GM12878 (cell line): ENCODE measurements around the gene CD300H. TPM values are rescaled to one million over a fixed set of nuclear protein-coding genes. Genes with fewer than 3 reads are reported as not detected.

ENCODE experiments used
- ATAC-seq: fragments of 200-7000 bp; cut with Tn5 transposase; 3 replicates; pipeline ENCODE4 v1.9.1; 2020; ENCODE audit warnings: mild to moderate bottlenecking, moderate library complexity
- BruUV-seq: library from RNA; stranded (reverse); fragments of 400-500 nt; replicated peaks from 2 replicates; lab custom pipeline; 2021; lab: Mats Ljungman, UMichigan
- CTCF ChIA-PET: fragments of 300-600 bp; sonication (Branson Sonifier 250); formaldehyde crosslinking; extraction: SDS; loops from one replicate; lab custom pipeline; 2021; ENCODE audit warnings: inconsistent platforms; lab: Yijun Ruan, JAX
- POLR2A ChIA-PET: fragments of 350-600 bp; formaldehyde crosslinking; extraction: SDS; loops from one replicate; lab custom pipeline; 2021; ENCODE audit warnings: inconsistent platforms; lab: Charles Lee
- RAD21 ChIA-PET: fragments of 300-600 bp; sonication (Branson Sonifier 250); formaldehyde crosslinking; loops from one replicate; lab custom pipeline; 2023; ENCODE audit warnings: antibody characterized with exemption; ENCODE audit not compliant: unreplicated experiment; lab: Charles Lee
- SMC1A ChIA-PET: fragments of 300-600 bp; sonication (Branson Sonifier 250); formaldehyde crosslinking; loops from one replicate; lab custom pipeline; 2023; ENCODE audit not compliant: unreplicated experiment, uncharacterized antibody; lab: Charles Lee
- DNase-seq: peaks from one replicate; pipeline ENCODE4 v3.0.0-alpha.2; 2011; ENCODE audit warnings: low read depth, low spot score
- FAIRE-seq: peaks from 3 replicates; lab custom pipeline; 2011; peaks lifted over from hg19 to GRCh38; lab: Jason Lieb, UNC
- H2AFZ ChIP-seq: 2 replicates; pipeline ENCODE4 v1.6.0; 2011; ENCODE audit warnings: low read depth, low read length, control low read depth; ENCODE audit not compliant: control insufficient read depth
- H3K27ac ChIP-seq: 2 replicates; pipeline ENCODE4 v1.5.1; 2011; ENCODE audit warnings: control low read depth; ENCODE audit not compliant: control insufficient read depth, insufficient read depth
- H3K27me3 ChIP-seq, 2 experiments: replicated peaks in 1 of 2; 2 replicates each; pipeline versions ENCODE4 v1.6.0 to v1.6.1; 2011; ENCODE audit warnings: low read length in 1 of 2; ENCODE audit not compliant: control insufficient read depth in 2 of 2, insufficient read depth in 2 of 2
- H3K36me3 ChIP-seq, 2 experiments: 2 replicates each; pipeline ENCODE4 v1.5.1; 2011; ENCODE audit warnings: low read length in 1 of 2; ENCODE audit not compliant: control insufficient read depth in 2 of 2, insufficient read depth in 2 of 2
- H3K4me1 ChIP-seq: 2 replicates; pipeline ENCODE4 v1.6.1; 2011; ENCODE audit warnings: mild to moderate bottlenecking, low read length, moderate library complexity, mixed read lengths; ENCODE audit not compliant: control insufficient read depth, insufficient read depth
- H3K4me2 ChIP-seq: 2 replicates; pipeline ENCODE4 v1.6.0; 2011; ENCODE audit warnings: control low read depth; ENCODE audit not compliant: control insufficient read depth, insufficient read depth
- H3K4me3 ChIP-seq: fragments of 200-600 bp; sonication (generic); 2 replicates; pipeline ENCODE4 v1.5.1; 2016
- H3K79me2 ChIP-seq: 2 replicates; pipeline ENCODE4 v1.6.0; 2011; ENCODE audit warnings: low read length; ENCODE audit not compliant: control insufficient read depth, insufficient read depth
- H3K9ac ChIP-seq: 2 replicates; pipeline ENCODE4 v1.8.0; 2011; ENCODE audit warnings: low read length, control low read depth, mixed read lengths; ENCODE audit not compliant: control insufficient read depth, insufficient read depth
- H3K9me3 ChIP-seq: replicated peaks from 3 replicates; pipeline ENCODE4 v1.5.1; 2011; ENCODE audit warnings: mild to moderate bottlenecking, low read length; ENCODE audit not compliant: control insufficient read depth, insufficient read depth
- H4K20me1 ChIP-seq: 2 replicates; pipeline ENCODE4 v1.6.0; 2011; ENCODE audit not compliant: control insufficient read depth, insufficient read depth
- ATF7 ChIP-seq: fragments of 450-650 bp; IDR thresholded peaks from 2 replicates; pipeline ENCODE4 v1.6.1; 2016; ENCODE audit warnings: low read depth, mild to moderate bottlenecking
- BCL11A ChIP-seq: IDR thresholded peaks from 2 replicates; pipeline ENCODE4 v1.6.1; 2011; ENCODE audit warnings: low read depth, low read length
- EP300 ChIP-seq, 2 experiments: fragments of 150-350 bp in 1 of 2; IDR thresholded peaks; 2 replicates each; pipeline ENCODE4 v1.6.1; 2011 to 2012; ENCODE audit warnings: low read depth in 2 of 2, low read length in 2 of 2, borderline replicate concordance in 1 of 2, improper control_type of control experiment in 1 of 2, inconsistent platforms in 1 of 2; ENCODE audit not compliant: control insufficient read depth in 1 of 2
- IRF4 ChIP-seq: IDR thresholded peaks from 2 replicates; pipeline ENCODE4 v1.6.1; 2011; ENCODE audit warnings: low read depth, low read length
- KDM1A ChIP-seq: fragments of 200-600 bp; sonication (generic); IDR thresholded peaks from 2 replicates; pipeline ENCODE4 v1.6.1; 2016; ENCODE audit warnings: borderline replicate concordance
- MTA2 ChIP-seq: fragments of 450-650 bp; IDR thresholded peaks from 2 replicates; pipeline ENCODE4 v1.6.1; 2016; ENCODE audit warnings: low read depth, mild to moderate bottlenecking, moderate library complexity
- NBN ChIP-seq: fragments of 450-650 bp; IDR thresholded peaks from 2 replicates; pipeline ENCODE4 v1.6.1; 2016
- NFIC ChIP-seq: IDR thresholded peaks from 2 replicates; pipeline ENCODE4 v1.6.1; 2012; ENCODE audit warnings: low read depth, mild to moderate bottlenecking, inconsistent platforms, low read length, moderate library complexity
- NFYB ChIP-seq: IDR thresholded peaks from 2 replicates; pipeline ENCODE4 v1.6.1; 2011; ENCODE audit warnings: low read depth, mild to moderate bottlenecking, low read length, improper control_type of control experiment, moderate library complexity; ENCODE audit not compliant: insufficient read depth
- PAX5 ChIP-seq: IDR thresholded peaks from 2 replicates; pipeline ENCODE4 v1.6.1; 2011; ENCODE audit warnings: low read depth, low read length, borderline replicate concordance
- RELA ChIP-seq: fragments of 450-650 bp; IDR thresholded peaks from 2 replicates; pipeline ENCODE4 v1.8.0; 2014; ENCODE audit warnings: borderline replicate concordance; ENCODE audit not compliant: partially characterized antibody
- SPI1 ChIP-seq: IDR thresholded peaks from 2 replicates; pipeline ENCODE4 v1.6.1; 2011; ENCODE audit warnings: low read depth, mild to moderate bottlenecking, low read length, moderate library complexity, borderline replicate concordance; ENCODE audit not compliant: insufficient read depth
- SRF ChIP-seq, 2 experiments: IDR thresholded peaks; 2 replicates each; pipeline ENCODE4 v1.6.1; 2011; ENCODE audit warnings: low read depth in 2 of 2, low read length in 2 of 2, mild to moderate bottlenecking in 1 of 2, moderate library complexity in 1 of 2
- ZNF207 ChIP-seq: fragments of 450-650 bp; IDR thresholded peaks from 2 replicates; pipeline ENCODE4 v1.6.1; 2014; ENCODE audit warnings: antibody characterized with exemption, mild to moderate bottlenecking, borderline replicate concordance
- WGBS: methylation state at CpG from one replicate; pipeline ENCODE4 v1.1.6; 2016; ENCODE audit warnings: low lambda C conversion rate; ENCODE audit not compliant: insufficient replicate concordance, insufficient coverage; ENCODE audit errors: missing lambda C conversion rate; 5-methylcytosine and 5-hydroxymethylcytosine counted together
- in situ Hi-C: fragments of 300-500 bp; cut with MboI; formaldehyde crosslinking; loops from 9 replicates; pipeline ENCODE4 v1.14.3; 2018; ENCODE audit warnings: mixed read lengths
- intact Hi-C: fragments of 100-400 bp; cut with micrococcal nuclease; formaldehyde crosslinking; loops from one replicate; pipeline ENCODE4 v1.14.2; 2022; ENCODE audit not compliant: unreplicated experiment
- polyA plus RNA-seq, 11 experiments: library from polyadenylated mRNA; depleted of rRNA in 4 of 11; unstranded in 6 of 11; stranded (reverse) in 5 of 11; fragments of >200 nt; fragmentation: Nextera tagmentation in 4 of 11; fragmentation: Illumina TruSeq in 1 of 11; extraction: Ambion mirVana in 4 of 11; extraction: Trizol in 1 of 11; gene quantifications; 1 replicate in 1 of 11; 2 replicates in 10 of 11; pipeline versions ENCODE4 v1.2.1 to v1.2.3, GENCODE V29; 2011 to 2016; ENCODE audit warnings: inconsistent platforms in 2 of 11, missing spikeins in 2 of 11, low read depth in 1 of 11
- total RNA-seq, 4 experiments: library from RNA; depleted of rRNA in 3 of 4; stranded (reverse); fragments of >200 nt in 3 of 4; fragmentation: Illumina TruSeq in 1 of 4; extraction: Trizol in 1 of 4; gene quantifications; 2 replicates each; pipeline versions ENCODE4 v1.2.1 to v1.2.3, GENCODE V29; 2013 to 2021
- TF ChIP-seq, protein P1 (sequence below): fragments of 450-650 bp; IDR thresholded peaks from 2 replicates; pipeline ENCODE4 v1.6.1; 2018; ENCODE audit warnings: mild to moderate bottlenecking, low read depth, moderate library complexity; ENCODE audit not compliant: partially characterized antibody
- TF ChIP-seq, protein P2 (sequence below): fragments of 450-650 bp; IDR thresholded peaks from 2 replicates; pipeline ENCODE4 v1.6.1; 2016; ENCODE audit warnings: mild to moderate bottlenecking
- TF ChIP-seq, protein P3 (sequence below): IDR thresholded peaks from 2 replicates; pipeline ENCODE4 v1.6.1; 2012; ENCODE audit warnings: low read depth, low read length, improper control_type of control experiment

CD300H gene
- total and polyA plus RNA-seq, 10 of the 15 experiments (the other 5 are each of a cell fraction or from before 2014, with no cell fraction given), result not detected

DNA sequence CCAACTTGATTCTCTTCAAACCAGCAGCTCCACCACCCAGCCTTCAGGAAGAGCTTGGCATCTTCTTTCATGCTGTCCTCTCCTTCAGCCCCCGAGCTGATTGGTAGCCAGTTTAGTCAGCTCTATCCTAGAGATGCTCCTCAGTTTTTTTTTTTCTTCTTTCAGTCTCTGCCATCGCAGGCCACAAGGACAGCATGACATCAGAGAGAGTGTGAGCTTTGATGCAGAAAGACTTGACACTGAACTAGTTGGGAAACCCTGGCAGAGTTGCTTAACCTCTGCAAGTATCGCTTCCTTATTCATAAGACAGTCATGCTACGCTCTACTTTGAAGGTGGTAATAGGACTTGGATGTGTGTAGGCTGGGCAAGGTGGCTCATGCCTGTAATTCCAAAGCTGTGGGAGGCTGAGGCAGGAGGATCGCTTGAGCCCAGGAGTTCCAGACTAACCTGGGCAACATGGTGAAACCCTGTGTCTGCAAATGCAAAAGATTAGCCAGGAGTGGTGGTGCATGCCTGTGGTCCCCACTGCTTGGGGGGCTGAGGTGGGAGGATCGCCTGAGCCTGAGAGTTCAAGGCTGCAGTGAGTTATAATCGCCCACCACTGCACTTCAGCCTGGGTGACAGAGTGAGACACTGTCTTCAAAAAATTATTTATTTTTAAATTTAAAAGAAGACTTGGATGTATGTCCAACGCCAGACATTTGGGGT lies 38.7 kb downstream of the CD300H start:
- ChIA-PET SMC1A (interaction anchor here (0.7 to 7.5 kb wide), 8 partner anchors 10 to 161 kb away, joined by 3 to 45 read pairs (median 4); partner anchors contain the start of gene GPR142), CTCF (interaction anchor here (0.6 to 5.8 kb wide), 8 partner anchors 10 to 159 kb away, joined by 3 to 68 read pairs (median 6); partner anchors contain the start of gene GPR142), POLR2A (interaction anchor here (0.6 to 1.9 kb wide), 7 partner anchors 7 to 664 kb away, joined by 3 to 9 read pairs (median 3); partner anchors contain the start of gene CD300A), RAD21 (interaction anchor here (0.5 to 4.7 kb wide), 8 partner anchors 10 to 161 kb away, joined by 3 to 22 read pairs (median 6); partner anchors contain the start of genes CD300A and GPR142)
- Histone ChIP-seq H3K27me3 (peaks cover 0 to 1% of the 10 kb centered on the region in 2 experiments; a peak in 1 of 4 replicates), H3K4me1 (peaks cover 7% of the 10 kb centered on the region), H3K79me2 (no peaks in the 10 kb centered on the region), H2AFZ (no peak overlapping the region), H3K4me2 (peak overlapping the region; percentile 13), H3K27ac (no peak overlapping the region), H3K36me3 (no peaks in the 10 kb centered on the region), H3K9ac (no peak overlapping the region), H3K9me3 (no peaks in the 10 kb centered on the region; the same call in 2 of the 3 replicates), H4K20me1 (no peaks in the 10 kb centered on the region), H3K4me3 (no peak overlapping the region)
- 18% methylated on average over 8 of the region's 8 CpGs for WGBS
- FAIRE-seq (peak; percentile 80), ATAC-seq (peak; percentile 91), DNase-seq (peak; percentile 76)
- no TSS peak for BruUV-seq
- in situ Hi-C loops, result no loop called here
- intact Hi-C loops, result no loop called here
- no peak for TF ChIP-seq NFYB
- TF ChIP-seq SPI1, result peak; percentile 92
- no peak for TF ChIP-seq KDM1A
- peak; percentile 37 to 71; a peak in 2 of 4 replicates for TF ChIP-seq EP300 (IDR thresholded peaks at IDR 0.05; ENCODE audit: borderline replicate concordance in 1 of 2, control insufficient read depth in 1 of 2, low read depth in 2 of 2, low read length in 2 of 2)
- peak; percentile 58; the same call in 1 of the 2 replicates for TF ChIP-seq NFIC
- TF ChIP-seq, protein P1, sequence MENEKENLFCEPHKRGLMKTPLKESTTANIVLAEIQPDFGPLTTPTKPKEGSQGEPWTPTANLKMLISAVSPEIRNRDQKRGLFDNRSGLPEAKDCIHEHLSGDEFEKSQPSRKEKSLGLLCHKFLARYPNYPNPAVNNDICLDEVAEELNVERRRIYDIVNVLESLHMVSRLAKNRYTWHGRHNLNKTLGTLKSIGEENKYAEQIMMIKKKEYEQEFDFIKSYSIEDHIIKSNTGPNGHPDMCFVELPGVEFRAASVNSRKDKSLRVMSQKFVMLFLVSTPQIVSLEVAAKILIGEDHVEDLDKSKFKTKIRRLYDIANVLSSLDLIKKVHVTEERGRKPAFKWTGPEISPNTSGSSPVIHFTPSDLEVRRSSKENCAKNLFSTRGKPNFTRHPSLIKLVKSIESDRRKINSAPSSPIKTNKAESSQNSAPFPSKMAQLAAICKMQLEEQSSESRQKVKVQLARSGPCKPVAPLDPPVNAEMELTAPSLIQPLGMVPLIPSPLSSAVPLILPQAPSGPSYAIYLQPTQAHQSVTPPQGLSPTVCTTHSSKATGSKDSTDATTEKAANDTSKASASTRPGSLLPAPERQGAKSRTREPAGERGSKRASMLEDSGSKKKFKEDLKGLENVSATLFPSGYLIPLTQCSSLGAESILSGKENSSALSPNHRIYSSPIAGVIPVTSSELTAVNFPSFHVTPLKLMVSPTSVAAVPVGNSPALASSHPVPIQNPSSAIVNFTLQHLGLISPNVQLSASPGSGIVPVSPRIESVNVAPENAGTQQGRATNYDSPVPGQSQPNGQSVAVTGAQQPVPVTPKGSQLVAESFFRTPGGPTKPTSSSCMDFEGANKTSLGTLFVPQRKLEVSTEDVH, result peak; percentile 30
- peak; percentile 96 for TF ChIP-seq ATF7
- TF ChIP-seq, protein P2, sequence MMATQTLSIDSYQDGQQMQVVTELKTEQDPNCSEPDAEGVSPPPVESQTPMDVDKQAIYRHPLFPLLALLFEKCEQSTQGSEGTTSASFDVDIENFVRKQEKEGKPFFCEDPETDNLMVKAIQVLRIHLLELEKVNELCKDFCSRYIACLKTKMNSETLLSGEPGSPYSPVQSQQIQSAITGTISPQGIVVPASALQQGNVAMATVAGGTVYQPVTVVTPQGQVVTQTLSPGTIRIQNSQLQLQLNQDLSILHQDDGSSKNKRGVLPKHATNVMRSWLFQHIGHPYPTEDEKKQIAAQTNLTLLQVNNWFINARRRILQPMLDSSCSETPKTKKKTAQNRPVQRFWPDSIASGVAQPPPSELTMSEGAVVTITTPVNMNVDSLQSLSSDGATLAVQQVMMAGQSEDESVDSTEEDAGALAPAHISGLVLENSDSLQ, result peak; percentile 37; the same call in 1 of the 2 replicates
- TF ChIP-seq RELA, result no peak
- TF ChIP-seq MTA2, result peak; percentile 79
- TF ChIP-seq, protein P3, sequence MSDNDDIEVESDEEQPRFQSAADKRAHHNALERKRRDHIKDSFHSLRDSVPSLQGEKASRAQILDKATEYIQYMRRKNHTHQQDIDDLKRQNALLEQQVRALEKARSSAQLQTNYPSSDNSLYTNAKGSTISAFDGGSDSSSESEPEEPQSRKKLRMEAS, result no peak
- TF ChIP-seq PAX5, result peak; percentile 58; the same call in 1 of the 2 replicates
- TF ChIP-seq ZNF207, result peak; percentile 55; the same call in 1 of the 2 replicates
- peak; percentile 77 for TF ChIP-seq BCL11A
- peak; percentile 68; the same call in 1 of the 2 replicates for TF ChIP-seq IRF4
- TF ChIP-seq NBN, result peak; percentile 92
- TF ChIP-seq SRF (IDR thresholded peaks at IDR 0.05; ENCODE audit: low read depth in 2 of 2, low read length in 2 of 2), result 0 out of 4 replicates have a peak, but pooled peaks of 1 of the 2 experiments have one; percentile 19
